Mucosa of stomach (tissue), 1 donor: ENCODE measurements around the gene ERBB2.
"Not testable (repeated sequence)": the region's sequence is repeated elsewhere in the genome, so short reads cannot be mapped to it uniquely, and the experiment has no call there.

Experiments
- H3K27me3 ChIP-seq: one replicate; pipeline ENCODE4 v1.7.0; 2013; ENCODE audit warnings: mild to moderate bottlenecking, low read length; ENCODE audit not compliant: control insufficient read depth, insufficient read depth
- H3K36me3 ChIP-seq: one replicate; pipeline ENCODE4 v1.7.0; 2013; ENCODE audit warnings: low read length; ENCODE audit not compliant: control insufficient read depth, insufficient read depth
- H3K4me1 ChIP-seq: one replicate; pipeline ENCODE4 v1.7.0; 2013; ENCODE audit warnings: mild to moderate bottlenecking, low read length; ENCODE audit not compliant: control insufficient read depth, insufficient read depth
- H3K4me3 ChIP-seq: one replicate; pipeline ENCODE4 v1.7.0; 2013; ENCODE audit warnings: low read length
- H3K9ac ChIP-seq: one replicate; pipeline ENCODE4 v1.7.0; 2013; ENCODE audit warnings: mild to moderate bottlenecking, low read length, moderate library complexity
- H3K9me3 ChIP-seq: one replicate; pipeline ENCODE4 v1.7.0; 2013; ENCODE audit warnings: mild to moderate bottlenecking, low read length, moderate library complexity; ENCODE audit not compliant: control insufficient read depth
- donor health status: Pancreatic carcinoma.

Gene ERBB2

GRCh38 chr17:39742126-39742855 is 42.4 kb downstream of the ERBB2 start:
- peaks cover 15% of the 10 kb centered on the region for H3K27me3 ChIP-seq
- peaks cover 16% of the 10 kb centered on the region for H3K4me1 ChIP-seq
- H3K4me3 ChIP-seq = no peak overlapping the region
- H3K36me3 ChIP-seq = no peaks in the 10 kb centered on the region
- H3K9ac ChIP-seq = no peak overlapping the region
- H3K9me3 ChIP-seq = no peaks in the 10 kb centered on the region

- Histone ChIP-seq H3K9me3 (no peaks in the 10 kb centered on the region), H3K36me3 (no peaks in the 10 kb centered on the region), H3K4me3 (no peak overlapping the region), H3K9ac (no peak overlapping the region), H3K4me1 (peaks cover 13% of the 10 kb centered on the region), H3K27me3 (peaks cover 15% of the 10 kb centered on the region)
Observed at GRCh38 chr17:39742856-39743436, 43.1 kb downstream of the ERBB2 start.

- peaks cover 11% of the 10 kb centered on the region for H3K4me1 ChIP-seq
- no peaks in the 10 kb centered on the region for H3K9me3 ChIP-seq
- no peaks in the 10 kb centered on the region for H3K36me3 ChIP-seq
- H3K4me3 ChIP-seq = no peak overlapping the region
- H3K9ac ChIP-seq = no peak overlapping the region
- H3K27me3 ChIP-seq = peaks cover 13% of the 10 kb centered on the region
Observed at GRCh38 chr17:39744075-39744835, 44.4 kb downstream of the ERBB2 start.

GRCh38 chr17:39744836-39745215 is 45.0 kb downstream of the ERBB2 start:
- peaks cover 8% of the 10 kb centered on the region for H3K27me3 ChIP-seq
- H3K4me1 ChIP-seq = peaks cover 14% of the 10 kb centered on the region
- no peaks in the 10 kb centered on the region for H3K9me3 ChIP-seq
- H3K36me3 ChIP-seq = no peaks in the 10 kb centered on the region
- H3K4me3 ChIP-seq = no peak overlapping the region
- H3K9ac ChIP-seq = no peak overlapping the region

GRCh38 chr17:39745335-39746144 is 45.7 kb downstream of the ERBB2 start:
- H3K4me1 ChIP-seq = peaks cover 16% of the 10 kb centered on the region
- H3K9ac ChIP-seq = no peak overlapping the region
- no peaks in the 10 kb centered on the region for H3K9me3 ChIP-seq
- no peaks in the 10 kb centered on the region for H3K36me3 ChIP-seq
- H3K4me3 ChIP-seq = no peak overlapping the region
- H3K27me3 ChIP-seq = peaks cover under 1% of the 10 kb centered on the region

GRCh38 chr17:39746145-39746461 is 46.2 kb downstream of the ERBB2 start:
- no peak overlapping the region for H3K9ac ChIP-seq
- H3K4me3 ChIP-seq = no peak overlapping the region
- H3K9me3 ChIP-seq = no peaks in the 10 kb centered on the region
- H3K27me3 ChIP-seq = no peaks in the 10 kb centered on the region
- peaks cover 16% of the 10 kb centered on the region for H3K4me1 ChIP-seq
- no peaks in the 10 kb centered on the region for H3K36me3 ChIP-seq

- no peaks in the 10 kb centered on the region for H3K9me3 ChIP-seq
- peaks cover 16% of the 10 kb centered on the region for H3K4me1 ChIP-seq
- H3K4me3 ChIP-seq = no peak overlapping the region
- no peaks in the 10 kb centered on the region for H3K36me3 ChIP-seq
- H3K9ac ChIP-seq = no peak overlapping the region
- H3K27me3 ChIP-seq = no peaks in the 10 kb centered on the region
Observed at GRCh38 chr17:39747745-39748144, 47.9 kb downstream of the ERBB2 start.

GRCh38 chr17:39748444-39749034 is 48.7 kb downstream of the ERBB2 start:
- not testable (repeated sequence) for H3K36me3 ChIP-seq, H3K9ac ChIP-seq, H3K27me3 ChIP-seq, H3K4me3 ChIP-seq, H3K9me3 ChIP-seq
- H3K4me1 ChIP-seq = peaks cover 20% of the 10 kb centered on the region

GRCh38 chr17:39750131-39751015 is 50.5 kb downstream of the ERBB2 start:
- H3K27me3 ChIP-seq = no peaks in the 10 kb centered on the region
- H3K9ac ChIP-seq = no peak overlapping the region
- no peaks in the 10 kb centered on the region for H3K36me3 ChIP-seq
- H3K4me1 ChIP-seq = peaks cover 27% of the 10 kb centered on the region
- no peaks in the 10 kb centered on the region for H3K9me3 ChIP-seq
- no peak overlapping the region for H3K4me3 ChIP-seq

GRCh38 chr17:39751016-39751543 is 51.2 kb downstream of the ERBB2 start:
- Histone ChIP-seq H3K9me3 (no peaks in the 10 kb centered on the region), H3K4me3 (no peak overlapping the region), H3K4me1 (peaks cover 29% of the 10 kb centered on the region), H3K36me3 (no peaks in the 10 kb centered on the region), H3K9ac (no peak overlapping the region), H3K27me3 (no peaks in the 10 kb centered on the region)

- Histone ChIP-seq H3K4me1 (peaks cover 29% of the 10 kb centered on the region), H3K4me3 (no peak overlapping the region), H3K9ac (no peak overlapping the region), H3K9me3 (no peaks in the 10 kb centered on the region), H3K36me3 (no peaks in the 10 kb centered on the region), H3K27me3 (no peaks in the 10 kb centered on the region)
Observed at GRCh38 chr17:39751637-39752036, 51.8 kb downstream of the ERBB2 start.
